NCI-H1417 (cell line): Measurements from ENCODE around the gene IL13RA1.
"Not testable (repeated sequence)": the region's sequence is repeated elsewhere in the genome, so short reads cannot be mapped to it uniquely, and the experiment has no call there.

Experiments
- DNase-seq, 3 experiments: peaks; one replicate each; lab custom pipeline; 2025; lab: John Stamatoyannopoulos, UW

IL13RA1 gene

DNA sequence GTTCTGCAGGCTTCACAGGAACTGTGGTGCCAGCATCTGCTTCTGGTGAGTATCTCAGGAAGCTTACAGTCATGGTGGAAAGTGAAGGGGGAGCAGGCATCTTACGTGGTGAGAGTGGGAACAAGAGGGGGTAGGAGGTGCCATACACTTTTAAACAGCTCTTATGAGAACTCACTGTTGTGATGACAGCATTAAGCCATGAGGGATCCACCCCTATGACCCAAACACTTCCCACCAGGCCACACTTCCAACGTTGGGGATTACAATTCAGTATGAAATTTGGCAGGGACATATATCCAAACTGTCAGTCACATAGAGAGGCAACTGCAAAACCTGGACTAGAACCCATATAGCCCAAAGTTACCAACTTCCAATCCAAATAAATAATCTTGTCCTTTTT, 53.1 kb downstream of the IL13RA1 start:
- DNase-seq: no peak

DNA sequence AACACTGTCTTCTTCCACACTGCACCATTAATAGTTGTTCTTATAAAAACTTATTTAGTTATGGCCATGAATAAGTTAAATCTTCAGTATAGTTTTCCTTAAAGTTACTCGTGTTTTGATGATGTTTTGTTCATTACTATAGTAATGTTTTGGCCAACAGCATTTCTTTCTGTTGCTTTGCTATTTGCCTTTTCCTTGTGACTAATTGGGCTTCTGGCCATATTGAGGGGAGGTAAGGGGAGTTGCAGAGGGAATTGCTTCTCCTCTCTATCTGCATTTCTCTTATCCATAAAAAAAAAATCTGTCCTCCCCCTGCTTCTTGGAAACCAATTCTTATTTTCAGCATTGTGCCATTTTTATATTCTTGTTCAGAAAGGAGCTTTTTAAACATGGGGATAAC, 53.5 kb downstream of the IL13RA1 start:
- DNase-seq: no peak

GRCh38 chrX:118795528-118796280, 68.3 kb downstream of the IL13RA1 start:
- DNase-seq: no peak

GRCh38 chrX:118802857-118803256, 75.5 kb downstream of the IL13RA1 start:
- DNase-seq: no peak

DNA sequence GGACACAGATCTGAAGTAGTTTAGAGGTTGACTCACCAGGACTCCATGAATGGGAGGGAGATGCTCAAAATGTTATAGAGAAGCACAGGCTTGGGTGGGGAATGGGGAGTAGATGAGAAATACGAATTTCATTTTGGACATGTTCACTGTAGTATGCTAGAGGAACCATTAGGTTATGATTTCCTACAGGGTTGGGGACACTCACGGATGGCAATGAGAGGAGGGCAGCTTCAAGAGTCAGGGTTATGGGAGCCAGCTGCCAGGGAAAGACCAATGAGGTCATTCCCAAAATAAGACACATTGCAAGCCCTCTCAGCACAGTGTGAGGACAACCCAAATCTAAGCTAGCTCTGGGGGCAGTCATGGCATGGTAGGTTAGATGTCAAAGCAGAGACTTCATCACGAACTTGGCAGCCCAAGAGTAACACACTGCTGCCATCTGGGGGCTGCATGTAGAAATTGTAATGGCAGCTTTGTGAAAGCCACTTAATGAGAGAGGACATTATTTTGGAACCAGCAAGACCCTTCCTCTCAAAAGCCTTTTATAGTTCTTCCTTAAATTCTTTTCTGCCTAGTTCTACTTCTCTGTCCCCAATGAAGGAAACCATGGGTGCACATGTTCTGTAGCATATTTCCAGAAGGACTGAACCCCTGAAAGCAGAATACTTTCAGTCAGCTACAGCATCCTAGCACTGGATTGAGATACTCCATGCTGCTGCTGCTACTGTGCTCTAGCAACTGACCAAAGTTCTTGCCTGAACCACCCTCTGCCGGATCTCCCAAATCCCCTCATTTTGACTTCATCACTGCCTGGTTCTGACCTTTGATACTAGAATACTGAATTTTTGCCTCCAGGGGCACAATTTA, 80.0 kb downstream of the IL13RA1 start:
- peak; percentile 6 to 81 (median 35) for DNase-seq

DNA sequence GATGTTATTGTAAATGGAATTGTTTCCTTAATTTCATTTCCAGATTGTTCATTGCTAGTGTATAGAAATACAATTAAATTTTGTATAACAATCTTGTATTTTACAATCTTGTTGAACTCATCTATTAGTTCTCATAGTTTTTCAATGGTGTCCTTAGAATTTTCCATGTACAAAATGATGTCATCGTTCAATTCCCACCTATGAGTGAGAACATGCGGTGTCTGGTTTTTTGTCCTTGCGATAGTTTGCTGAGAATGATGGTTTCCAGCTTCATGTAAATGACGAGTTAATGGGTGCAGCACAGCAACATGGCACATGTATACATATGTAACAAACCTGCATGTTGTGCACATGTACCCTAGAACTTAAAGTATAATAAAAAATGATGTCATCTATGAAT, 89.9 kb downstream of the IL13RA1 start:
- not testable (repeated sequence) for DNase-seq

GRCh38 chrX:118823263-118824172, 96.1 kb downstream of the IL13RA1 start, which contains the start of gene ZCCHC12:
ZCCHC12 (plus strand) TSS chrX:118823824; CDS start chrX:118825245, 1,421 bp downstream.
- DNase-seq: peak; percentile 28 to 94 (median 89)

- DNase-seq: peak in 2 of 3 experiments; percentile 26 to 57
Observed at GRCh38 chrX:118824173-118824730, 96.8 kb downstream of the IL13RA1 start.

- no peak for DNase-seq
Observed at GRCh38 chrX:118825227-118825626, 97.8 kb downstream of the IL13RA1 start.

GRCh38 chrX:118839334-118839958, 112.0 kb downstream of the IL13RA1 start:
- DNase-seq: peak; percentile 25 to 86 (median 78)
